GM12878 (cell line): ENCODE data around the gene SCN3B.

Experiments
- CHD1 ChIP-seq: IDR thresholded peaks from 2 replicates; pipeline ENCODE4 v1.6.1; 2012; ENCODE audit warnings: low read depth, low read length, improper control_type of control experiment
- CHD4 ChIP-seq: fragments of 200-600 bp; sonication (generic); IDR thresholded peaks from 2 replicates; pipeline ENCODE4 v1.6.1; 2016; ENCODE audit warnings: mild to moderate bottlenecking
- EGR1 ChIP-seq, 2 experiments: IDR thresholded peaks; 1 replicate in 1 of 2; 2 replicates in 1 of 2; pipeline ENCODE4 v1.6.1; 2011 to 2012; ENCODE audit warnings: low read depth in 2 of 2, low read length in 2 of 2, borderline replicate concordance in 1 of 2, mild to moderate bottlenecking in 1 of 2, moderate library complexity in 1 of 2
- FOS ChIP-seq: IDR thresholded peaks from 3 replicates; pipeline ENCODE4 v1.6.1; 2011; ENCODE audit warnings: borderline replicate concordance; ENCODE audit not compliant: insufficient read length; ENCODE audit errors: extremely low read depth
- GABPA ChIP-seq: IDR thresholded peaks from 2 replicates; pipeline ENCODE4 v1.6.1; 2014; ENCODE audit warnings: antibody characterized with exemption, low read depth, mild to moderate bottlenecking, inconsistent platforms
- HDAC2 ChIP-seq: fragments of 200-600 bp; sonication (generic); IDR thresholded peaks from 2 replicates; pipeline ENCODE4 v1.6.1; 2017
- JUND ChIP-seq: IDR thresholded peaks from 2 replicates; pipeline ENCODE4 v1.6.1; 2012; ENCODE audit warnings: low read depth, mild to moderate bottlenecking, low read length, improper control_type of control experiment, moderate library complexity
- MTA3 ChIP-seq: IDR thresholded peaks from 2 replicates; pipeline ENCODE4 v1.6.1; 2012; ENCODE audit warnings: low read length, inconsistent platforms, borderline replicate concordance
- NFYA ChIP-seq: IDR thresholded peaks from 2 replicates; pipeline ENCODE4 v1.6.1; 2011; ENCODE audit warnings: low read depth, mild to moderate bottlenecking, low read length, improper control_type of control experiment, borderline replicate concordance
- NR2C2 ChIP-seq: IDR thresholded peaks from 2 replicates; pipeline ENCODE4 v1.6.1; 2011; ENCODE audit warnings: borderline replicate concordance, low read depth; ENCODE audit not compliant: control insufficient read depth, insufficient read length
- SUZ12 ChIP-seq: fragments of 200-600 bp; sonication (generic); IDR thresholded peaks from one replicate; pipeline ENCODE4 v1.6.1; 2018; ENCODE audit warnings: antibody characterized with exemption, mild to moderate bottlenecking; ENCODE audit not compliant: unreplicated experiment
- ZNF274 ChIP-seq: IDR thresholded peaks from one replicate; pipeline ENCODE4 v1.8.0; 2011; ENCODE audit not compliant: insufficient read length, insufficient read depth
- TF ChIP-seq, protein P1 (sequence below), 3 experiments: IDR thresholded peaks in 2 of 3; conservative IDR thresholded peaks in 1 of 3; 2 replicates each; pipeline ENCODE4 v1.5.1; 2011; ENCODE audit warnings: low read depth in 3 of 3, low read length in 3 of 3, mild to moderate bottlenecking in 3 of 3, control low read depth in 2 of 3, moderate library complexity in 2 of 3, inconsistent platforms in 1 of 3, mixed read lengths in 1 of 3; ENCODE audit not compliant: control insufficient read depth in 2 of 3, insufficient read depth in 1 of 3; ENCODE audit errors: extremely low read depth in 1 of 3
- TF ChIP-seq, protein P2 (sequence below): fragments of 450-650 bp; IDR thresholded peaks from 2 replicates; pipeline ENCODE4 v1.6.1; 2017; ENCODE audit warnings: mild to moderate bottlenecking

DNA sequence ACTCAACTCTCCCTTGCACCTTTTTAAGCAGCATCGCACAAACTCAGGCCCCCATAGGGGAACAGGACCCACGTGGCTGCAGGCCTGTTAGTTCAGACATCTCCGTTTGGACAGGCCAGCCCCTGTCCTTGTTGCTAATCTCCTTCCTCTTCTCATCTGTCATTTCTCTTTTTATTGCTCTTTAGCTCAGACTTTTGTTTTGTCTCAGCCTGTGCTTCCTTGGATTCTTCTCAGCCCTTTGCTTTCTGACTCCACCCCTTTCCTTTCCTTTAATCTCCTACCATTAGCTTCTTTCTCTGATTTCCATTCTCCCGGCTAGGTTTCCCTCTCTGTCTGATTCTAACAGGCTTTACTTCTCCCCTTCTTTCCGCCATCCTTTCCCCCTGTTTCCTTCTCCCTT, 68.7 kb downstream of the SCN3B start:
- TF ChIP-seq MTA3 (no peak), EGR1 (IDR thresholded peaks at IDR 0.05; ENCODE audit: borderline replicate concordance in 1 of 2, low read depth in 2 of 2, low read length in 2 of 2) (no peak), GABPA (no peak), CHD4 (no peak), SUZ12 (no peak), NR2C2 (no peak), HDAC2 (no peak), FOS (no peak), NFYA (no peak), CHD1 (no peak), JUND (no peak), ZNF274 (no peak)
- TF ChIP-seq, protein P1, sequence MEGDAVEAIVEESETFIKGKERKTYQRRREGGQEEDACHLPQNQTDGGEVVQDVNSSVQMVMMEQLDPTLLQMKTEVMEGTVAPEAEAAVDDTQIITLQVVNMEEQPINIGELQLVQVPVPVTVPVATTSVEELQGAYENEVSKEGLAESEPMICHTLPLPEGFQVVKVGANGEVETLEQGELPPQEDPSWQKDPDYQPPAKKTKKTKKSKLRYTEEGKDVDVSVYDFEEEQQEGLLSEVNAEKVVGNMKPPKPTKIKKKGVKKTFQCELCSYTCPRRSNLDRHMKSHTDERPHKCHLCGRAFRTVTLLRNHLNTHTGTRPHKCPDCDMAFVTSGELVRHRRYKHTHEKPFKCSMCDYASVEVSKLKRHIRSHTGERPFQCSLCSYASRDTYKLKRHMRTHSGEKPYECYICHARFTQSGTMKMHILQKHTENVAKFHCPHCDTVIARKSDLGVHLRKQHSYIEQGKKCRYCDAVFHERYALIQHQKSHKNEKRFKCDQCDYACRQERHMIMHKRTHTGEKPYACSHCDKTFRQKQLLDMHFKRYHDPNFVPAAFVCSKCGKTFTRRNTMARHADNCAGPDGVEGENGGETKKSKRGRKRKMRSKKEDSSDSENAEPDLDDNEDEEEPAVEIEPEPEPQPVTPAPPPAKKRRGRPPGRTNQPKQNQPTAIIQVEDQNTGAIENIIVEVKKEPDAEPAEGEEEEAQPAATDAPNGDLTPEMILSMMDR (IDR thresholded peaks at IDR 0.05 in 2 of 3, conservative IDR thresholded peaks at IDR 0.05 in 1 of 3; ENCODE audit: control insufficient read depth in 2 of 3, extremely low read depth in 1 of 3, insufficient read depth in 1 of 3, low read depth in 3 of 3, low read length in 3 of 3): no peak
- TF ChIP-seq, protein P2, sequence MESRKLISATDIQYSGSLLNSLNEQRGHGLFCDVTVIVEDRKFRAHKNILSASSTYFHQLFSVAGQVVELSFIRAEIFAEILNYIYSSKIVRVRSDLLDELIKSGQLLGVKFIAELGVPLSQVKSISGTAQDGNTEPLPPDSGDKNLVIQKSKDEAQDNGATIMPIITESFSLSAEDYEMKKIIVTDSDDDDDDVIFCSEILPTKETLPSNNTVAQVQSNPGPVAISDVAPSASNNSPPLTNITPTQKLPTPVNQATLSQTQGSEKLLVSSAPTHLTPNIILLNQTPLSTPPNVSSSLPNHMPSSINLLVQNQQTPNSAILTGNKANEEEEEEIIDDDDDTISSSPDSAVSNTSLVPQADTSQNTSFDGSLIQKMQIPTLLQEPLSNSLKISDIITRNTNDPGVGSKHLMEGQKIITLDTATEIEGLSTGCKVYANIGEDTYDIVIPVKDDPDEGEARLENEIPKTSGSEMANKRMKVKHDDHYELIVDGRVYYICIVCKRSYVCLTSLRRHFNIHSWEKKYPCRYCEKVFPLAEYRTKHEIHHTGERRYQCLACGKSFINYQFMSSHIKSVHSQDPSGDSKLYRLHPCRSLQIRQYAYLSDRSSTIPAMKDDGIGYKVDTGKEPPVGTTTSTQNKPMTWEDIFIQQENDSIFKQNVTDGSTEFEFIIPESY: no peak
